Activated CD8-positive, alpha-beta T cell treated with anti-CD3 and anti-CD28 coated beads for 36 hours (primary cell): ENCODE data around the gene TRA2A. TPM values are rescaled to one million over a fixed set of nuclear protein-coding genes. Genes with fewer than 3 reads are reported as not detected.
A peak's percentile ranks its signal among the peaks of the same experiment; 100 is the strongest.

Source experiments
- ATAC-seq: fragments of 200-7000 bp; cut with Tn5 transposase; one replicate; pipeline ENCODE4 v1.10.0; 2021; ENCODE audit warnings: mild to moderate bottlenecking, moderate library complexity
- CTCF ChIA-PET: fragments of 350-600 bp; sonication (Branson Sonifier 250); formaldehyde crosslinking; loops from one replicate; lab custom pipeline; 2021; ENCODE audit warnings: antibody characterized with exemption; lab: Charles Lee
- POLR2A ChIA-PET: fragments of 350-600 bp; sonication (Branson Sonifier 250); formaldehyde crosslinking; loops from one replicate; lab custom pipeline; 2021; ENCODE audit warnings: antibody characterized with exemption; lab: Charles Lee
- DNase-seq: peaks from one replicate; pipeline ENCODE4 v3.0.0-alpha.2; 2020
- H3K27ac Mint-ChIP-seq: one replicate; pipeline ENCODE4 v1.8.0; 2021; ENCODE audit warnings: mild to moderate bottlenecking, mixed read lengths
- H3K27me3 Mint-ChIP-seq: one replicate; pipeline ENCODE4 v1.8.0; 2021; ENCODE audit warnings: mixed read lengths
- H3K36me3 Mint-ChIP-seq: one replicate; pipeline ENCODE4 v1.8.0; 2021; ENCODE audit warnings: low read depth, mixed read lengths
- H3K4me1 Mint-ChIP-seq: one replicate; pipeline ENCODE4 v1.8.0; 2021; ENCODE audit warnings: low read depth, mixed read lengths
- H3K4me3 Mint-ChIP-seq: one replicate; pipeline ENCODE4 v1.8.0; 2021; ENCODE audit warnings: mild to moderate bottlenecking, moderate library complexity, mixed read lengths
- H3K9me3 Mint-ChIP-seq: one replicate; pipeline ENCODE4 v1.8.0; 2021; ENCODE audit warnings: mixed read lengths
- intact Hi-C: fragments of 100-400 bp; cut with micrococcal nuclease; formaldehyde crosslinking; loops from one replicate; pipeline ENCODE4 v1.10.0; 2022
- total RNA-seq, 2 experiments: library from RNA; stranded (reverse); gene quantifications; one replicate each; pipeline ENCODE4 v1.2.3, GENCODE V29; 2021
- TF ChIP-seq, protein P1 (sequence below): fragments of 200-600 bp; IDR thresholded peaks from one replicate; pipeline ENCODE4 v1.8.0; 2022; ENCODE audit warnings: antibody characterized with exemption, mild to moderate bottlenecking

The TRA2A gene
- total RNA-seq, 2 experiments from 2014 or later: 86.3 to 86.5 TPM

- ChIA-PET CTCF (interaction anchor here (1.0 kb wide), 1 partner anchor 199 kb away, joined by 3 read pairs; no protein-coding TSS in a partner anchor), POLR2A (no interaction called here)
- no peaks in the 10 kb centered on the region for H3K36me3 Mint-ChIP-seq
- TF ChIP-seq, protein P1, sequence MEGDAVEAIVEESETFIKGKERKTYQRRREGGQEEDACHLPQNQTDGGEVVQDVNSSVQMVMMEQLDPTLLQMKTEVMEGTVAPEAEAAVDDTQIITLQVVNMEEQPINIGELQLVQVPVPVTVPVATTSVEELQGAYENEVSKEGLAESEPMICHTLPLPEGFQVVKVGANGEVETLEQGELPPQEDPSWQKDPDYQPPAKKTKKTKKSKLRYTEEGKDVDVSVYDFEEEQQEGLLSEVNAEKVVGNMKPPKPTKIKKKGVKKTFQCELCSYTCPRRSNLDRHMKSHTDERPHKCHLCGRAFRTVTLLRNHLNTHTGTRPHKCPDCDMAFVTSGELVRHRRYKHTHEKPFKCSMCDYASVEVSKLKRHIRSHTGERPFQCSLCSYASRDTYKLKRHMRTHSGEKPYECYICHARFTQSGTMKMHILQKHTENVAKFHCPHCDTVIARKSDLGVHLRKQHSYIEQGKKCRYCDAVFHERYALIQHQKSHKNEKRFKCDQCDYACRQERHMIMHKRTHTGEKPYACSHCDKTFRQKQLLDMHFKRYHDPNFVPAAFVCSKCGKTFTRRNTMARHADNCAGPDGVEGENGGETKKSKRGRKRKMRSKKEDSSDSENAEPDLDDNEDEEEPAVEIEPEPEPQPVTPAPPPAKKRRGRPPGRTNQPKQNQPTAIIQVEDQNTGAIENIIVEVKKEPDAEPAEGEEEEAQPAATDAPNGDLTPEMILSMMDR: no peak
- peaks cover 53% of the 10 kb centered on the region for H3K27me3 Mint-ChIP-seq
- no peaks in the 10 kb centered on the region for H3K9me3 Mint-ChIP-seq
- peaks cover 18% of the 10 kb centered on the region for H3K4me1 Mint-ChIP-seq
- DNase-seq (no peak), ATAC-seq (no peak)
- H3K27ac Mint-ChIP-seq: peak overlapping the region; percentile 37
- intact Hi-C loops: loop anchor here (5.0 kb wide), 1 partner anchor 198 kb away; no protein-coding TSS in a partner anchor
- peak overlapping the region; percentile 66 for H3K4me3 Mint-ChIP-seq
Measured at GRCh38 chr7:23474829-23475575, 56.8 kb downstream of the TRA2A start.

- Mint-ChIP-seq H3K4me1 (peaks cover 21% of the 10 kb centered on the region), H3K27me3 (peaks cover 56% of the 10 kb centered on the region), H3K27ac (peak overlapping the region; percentile 37), H3K36me3 (no peaks in the 10 kb centered on the region), H3K9me3 (no peaks in the 10 kb centered on the region), H3K4me3 (peak overlapping the region; percentile 66)
- ATAC-seq: peak; percentile 88
- CTCF ChIA-PET: interaction anchor here (1.0 to 2.0 kb wide), 2 partner anchors 198 to 201 kb away, joined by 3 to 12 read pairs; no protein-coding TSS in a partner anchor
- TF ChIP-seq, protein P1: no peak
- intact Hi-C loops: loop anchor here (5.0 kb wide), 1 partner anchor 197 kb away; no protein-coding TSS in a partner anchor
- POLR2A ChIA-PET: no interaction called here
- peak; percentile 89 for DNase-seq
Measured at GRCh38 chr7:23474094-23474828, 57.5 kb downstream of the TRA2A start.

- DNase-seq: no peak
- peaks cover 56% of the 10 kb centered on the region for H3K27me3 Mint-ChIP-seq
- H3K27ac Mint-ChIP-seq: no peak overlapping the region
- H3K4me1 Mint-ChIP-seq: peaks cover 22% of the 10 kb centered on the region
- peak; percentile 19 for ATAC-seq
- POLR2A ChIA-PET: no interaction called here
- H3K4me3 Mint-ChIP-seq: peak overlapping the region; percentile 66
- no peaks in the 10 kb centered on the region for H3K9me3 Mint-ChIP-seq
- CTCF ChIA-PET: interaction anchor here (2.0 kb wide), 1 partner anchor 200 kb away, joined by 12 read pairs; no protein-coding TSS in a partner anchor
- no peaks in the 10 kb centered on the region for H3K36me3 Mint-ChIP-seq
- TF ChIP-seq, protein P1: no peak
- intact Hi-C loops: loop anchor here (5.0 kb wide), 1 partner anchor 196 kb away; no protein-coding TSS in a partner anchor
Measured at GRCh38 chr7:23473844-23474093, 58.0 kb downstream of the TRA2A start.

GRCh38 chr7:23472956-23473843, 58.6 kb downstream of the TRA2A start:
- POLR2A ChIA-PET: interaction anchor here (1.2 kb wide), 1 partner anchor 200 kb away, joined by 4 read pairs; no protein-coding TSS in a partner anchor
- CTCF ChIA-PET: interaction anchor here (1.0 to 2.0 kb wide), 4 partner anchors 73 to 202 kb away, joined by 3 to 12 read pairs (median 4); no protein-coding TSS in a partner anchor
- Mint-ChIP-seq H3K9me3 (no peaks in the 10 kb centered on the region), H3K36me3 (no peaks in the 10 kb centered on the region), H3K27me3 (peaks cover 55% of the 10 kb centered on the region), H3K4me1 (peaks cover 25% of the 10 kb centered on the region), H3K27ac (no peak overlapping the region), H3K4me3 (peak overlapping the region; percentile 36)
- intact Hi-C loops: loop anchor here (5.0 kb wide), 1 partner anchor 196 kb away; no protein-coding TSS in a partner anchor
- no peak for ATAC-seq
- DNase-seq: no peak
- TF ChIP-seq, protein P1: no peak
